ENCODE results near the gene COX6A1.

- no peak for TF ChIP-seq CTCF (IDR thresholded peaks at IDR 0.05)
- no peak for TF ChIP-seq POLR2A (IDR thresholded peaks at IDR 0.05)
These were observed 33.6 kb upstream of the COX6A1 start for GRCh38 chr12:120404271-120404670.

Measured in Peyer's patch (tissue), 4 donors.